Neural progenitor cell (in vitro differentiated cells): ENCODE measurements around the gene SHTN1.

Experiments
- EZH2 ChIP-seq: fragments of 200-600 bp; sonication (generic); IDR thresholded peaks from 2 replicates; pipeline ENCODE4 v1.6.1; 2017; ENCODE audit warnings: antibody characterized with exemption, mild to moderate bottlenecking, moderate library complexity
- TF ChIP-seq, protein P1 (sequence below): fragments of 200-600 bp; sonication (generic); IDR thresholded peaks from 2 replicates; pipeline ENCODE4 v1.5.1; 2017; ENCODE audit warnings: antibody characterized with exemption, mild to moderate bottlenecking

DNA sequence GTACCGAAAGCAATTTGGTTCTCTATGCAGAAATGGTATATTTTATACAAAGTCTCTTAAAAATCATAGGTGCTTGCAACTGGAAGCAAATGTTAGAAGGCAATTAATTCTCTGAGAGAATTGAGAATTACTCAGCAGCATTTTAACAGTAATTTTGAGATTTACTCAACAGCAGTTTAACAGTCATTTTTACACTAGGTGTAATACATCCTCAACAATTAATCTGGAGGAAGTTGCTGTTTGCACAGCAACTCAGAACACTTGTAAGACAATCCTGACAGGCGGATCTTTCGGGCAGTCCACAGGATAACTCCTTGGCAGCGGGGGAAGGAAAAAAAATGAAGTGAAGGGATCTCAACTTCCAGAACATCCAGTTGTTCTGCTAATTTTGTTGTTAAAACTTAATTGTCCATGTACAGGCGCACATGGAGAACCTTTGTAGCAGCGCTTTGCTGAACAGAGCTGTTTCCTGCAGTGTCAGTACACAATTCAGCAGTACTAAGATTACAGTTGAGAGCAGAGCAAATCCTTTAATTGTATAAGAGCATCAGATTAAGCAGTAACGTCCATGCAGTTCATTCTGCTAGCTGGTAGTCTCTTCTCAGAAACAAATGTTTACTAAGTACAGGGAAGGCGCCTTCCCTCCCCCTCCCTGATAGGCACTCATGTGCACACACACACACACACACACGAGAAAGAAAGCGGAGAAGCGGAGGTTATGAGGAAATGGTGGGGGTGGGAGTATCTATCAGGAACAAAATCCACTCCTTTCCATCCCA lies 111.9 kb downstream of the SHTN1 start:
- TF ChIP-seq, protein P1, sequence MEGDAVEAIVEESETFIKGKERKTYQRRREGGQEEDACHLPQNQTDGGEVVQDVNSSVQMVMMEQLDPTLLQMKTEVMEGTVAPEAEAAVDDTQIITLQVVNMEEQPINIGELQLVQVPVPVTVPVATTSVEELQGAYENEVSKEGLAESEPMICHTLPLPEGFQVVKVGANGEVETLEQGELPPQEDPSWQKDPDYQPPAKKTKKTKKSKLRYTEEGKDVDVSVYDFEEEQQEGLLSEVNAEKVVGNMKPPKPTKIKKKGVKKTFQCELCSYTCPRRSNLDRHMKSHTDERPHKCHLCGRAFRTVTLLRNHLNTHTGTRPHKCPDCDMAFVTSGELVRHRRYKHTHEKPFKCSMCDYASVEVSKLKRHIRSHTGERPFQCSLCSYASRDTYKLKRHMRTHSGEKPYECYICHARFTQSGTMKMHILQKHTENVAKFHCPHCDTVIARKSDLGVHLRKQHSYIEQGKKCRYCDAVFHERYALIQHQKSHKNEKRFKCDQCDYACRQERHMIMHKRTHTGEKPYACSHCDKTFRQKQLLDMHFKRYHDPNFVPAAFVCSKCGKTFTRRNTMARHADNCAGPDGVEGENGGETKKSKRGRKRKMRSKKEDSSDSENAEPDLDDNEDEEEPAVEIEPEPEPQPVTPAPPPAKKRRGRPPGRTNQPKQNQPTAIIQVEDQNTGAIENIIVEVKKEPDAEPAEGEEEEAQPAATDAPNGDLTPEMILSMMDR, result no peak
- TF ChIP-seq EZH2, result no peak
